Natural killer cell (primary cell): ENCODE data around the gene CXXC5. TPM values are rescaled to one million over a fixed set of nuclear protein-coding genes. Genes with fewer than 3 reads are reported as not detected.
A peak's percentile ranks its signal among the peaks of the same experiment; 100 is the strongest.

Experiments
- ATAC-seq, 3 donors: fragments of 150-1000 bp in 2 of 3; fragments of 200-7000 bp in 1 of 3; cut with Tn5 transposase; 1 replicate in 1 of 3; 2 replicates in 2 of 3; pipeline ENCODE4 v1.10.0; 2021; ENCODE audit warnings: mild to moderate bottlenecking in 2 of 3, moderate library complexity in 2 of 3
- DNase-seq, 2 donors: peaks; one replicate each; pipeline versions ENCODE4 v3.0.0 to v3.0.0-alpha.2; 2013 to 2021; ENCODE audit warnings: mixed read lengths in 1 of 2
- H3K27ac ChIP-seq: one replicate; pipeline ENCODE4 v1.5.1; 2013; ENCODE audit warnings: mild to moderate bottlenecking, low read length
- H3K27me3 ChIP-seq: one replicate; pipeline ENCODE4 v1.6.1; 2013; ENCODE audit warnings: low read length; ENCODE audit not compliant: control insufficient read depth, insufficient read depth
- H3K36me3 ChIP-seq: one replicate; pipeline ENCODE4 v1.6.1; 2013; ENCODE audit warnings: low read length; ENCODE audit not compliant: control insufficient read depth, insufficient read depth
- H3K4me1 ChIP-seq: one replicate; pipeline ENCODE4 v1.6.1; 2013; ENCODE audit warnings: low read length; ENCODE audit not compliant: control insufficient read depth, insufficient read depth
- H3K4me3 ChIP-seq: one replicate; pipeline ENCODE4 v1.5.1; 2013; ENCODE audit warnings: low read length
- H3K9me3 ChIP-seq: one replicate; pipeline ENCODE4 v1.6.1; 2013; ENCODE audit warnings: low read length; ENCODE audit not compliant: control insufficient read depth, insufficient read depth
- H3K27ac Mint-ChIP-seq, 2 donors: one replicate each; pipeline ENCODE4 v1.8.0; 2022; ENCODE audit warnings: mild to moderate bottlenecking in 2 of 2, mixed read lengths in 2 of 2, moderate library complexity in 1 of 2
- H3K27me3 Mint-ChIP-seq, 2 donors: one replicate each; pipeline ENCODE4 v1.8.0; 2022; ENCODE audit warnings: low read depth in 2 of 2, mixed read lengths in 2 of 2
- H3K36me3 Mint-ChIP-seq: one replicate; pipeline ENCODE4 v1.8.0; 2022; ENCODE audit warnings: mixed read lengths
- H3K4me1 Mint-ChIP-seq, 2 donors: one replicate each; pipeline ENCODE4 v1.8.0; 2022; ENCODE audit warnings: mixed read lengths in 2 of 2
- H3K4me3 Mint-ChIP-seq: one replicate; pipeline ENCODE4 v1.8.0; 2022; ENCODE audit warnings: mild to moderate bottlenecking, moderate library complexity, mixed read lengths
- H3K9me3 Mint-ChIP-seq, 2 donors: one replicate each; pipeline ENCODE4 v1.8.0; 2022; ENCODE audit warnings: mixed read lengths in 2 of 2
- WGBS: methylation state at CpG from one replicate; pipeline ENCODE4 v1.1.7; 2013; ENCODE audit warnings: missing lambda C conversion rate; ENCODE audit not compliant: insufficient coverage; 5-methylcytosine and 5-hydroxymethylcytosine counted together
- intact Hi-C: fragments of 100-400 bp; cut with micrococcal nuclease; formaldehyde crosslinking; loops from one replicate; pipeline ENCODE4 v1.14.2; 2022
- total RNA-seq, 4 donors: library from RNA; stranded (reverse); fragments of 120-200 nt in 1 of 4; gene quantifications; one replicate each; pipeline versions ENCODE4 v1.2.3 to v1.2.4, GENCODE V29; 2013 to 2022
- TF ChIP-seq, protein P1 (sequence below): fragments of 200-600 bp; IDR thresholded peaks from one replicate; pipeline ENCODE4 v1.8.0; 2022; ENCODE audit warnings: antibody characterized with exemption

CXXC5 gene
- total RNA-seq, 3 donors from 2014 or later (not counting 1 experiment from before 2014, with no cell fraction given) = 75.6 to 124 (median 84.8) TPM

GRCh38 chr5:139660923-139661814, 13.0 kb downstream of the CXXC5 start:
- peak overlapping the region; percentile 72 for H3K4me3 Mint-ChIP-seq

GRCh38 chr5:139662617-139663016, 14.5 kb downstream of the CXXC5 start:
- Histone ChIP-seq H3K9me3 (no peaks in the 10 kb centered on the region), H3K27me3 (no peaks in the 10 kb centered on the region), H3K36me3 (no peaks in the 10 kb centered on the region), H3K27ac (peak overlapping the region; percentile 92), H3K4me1 (peaks cover 100% of the 10 kb centered on the region), H3K4me3 (no peak overlapping the region)
- Mint-ChIP-seq H3K36me3 (no peaks in the 10 kb centered on the region), H3K27ac (peak overlapping the region; percentile 92 to 94), H3K4me1 (peaks cover 75 to 90% of the 10 kb centered on the region in 2 donors), H3K4me3 (peak overlapping the region; percentile 32), H3K9me3 (no peaks in the 10 kb centered on the region), H3K27me3 (no peaks in the 10 kb centered on the region)
- no peak for DNase-seq
- WGBS = 49% methylated on average over 9 of the region's 9 CpGs
- intact Hi-C loops = no loop called here
- TF ChIP-seq, protein P1, sequence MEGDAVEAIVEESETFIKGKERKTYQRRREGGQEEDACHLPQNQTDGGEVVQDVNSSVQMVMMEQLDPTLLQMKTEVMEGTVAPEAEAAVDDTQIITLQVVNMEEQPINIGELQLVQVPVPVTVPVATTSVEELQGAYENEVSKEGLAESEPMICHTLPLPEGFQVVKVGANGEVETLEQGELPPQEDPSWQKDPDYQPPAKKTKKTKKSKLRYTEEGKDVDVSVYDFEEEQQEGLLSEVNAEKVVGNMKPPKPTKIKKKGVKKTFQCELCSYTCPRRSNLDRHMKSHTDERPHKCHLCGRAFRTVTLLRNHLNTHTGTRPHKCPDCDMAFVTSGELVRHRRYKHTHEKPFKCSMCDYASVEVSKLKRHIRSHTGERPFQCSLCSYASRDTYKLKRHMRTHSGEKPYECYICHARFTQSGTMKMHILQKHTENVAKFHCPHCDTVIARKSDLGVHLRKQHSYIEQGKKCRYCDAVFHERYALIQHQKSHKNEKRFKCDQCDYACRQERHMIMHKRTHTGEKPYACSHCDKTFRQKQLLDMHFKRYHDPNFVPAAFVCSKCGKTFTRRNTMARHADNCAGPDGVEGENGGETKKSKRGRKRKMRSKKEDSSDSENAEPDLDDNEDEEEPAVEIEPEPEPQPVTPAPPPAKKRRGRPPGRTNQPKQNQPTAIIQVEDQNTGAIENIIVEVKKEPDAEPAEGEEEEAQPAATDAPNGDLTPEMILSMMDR = no peak
- ATAC-seq = no peak

More at GRCh38 chr5:139660923-139661814, 13.0 kb downstream of the CXXC5 start:
- DNase-seq = peak; percentile 36 to 79
- no peak overlapping the region for H3K4me3 ChIP-seq
- no peaks in the 10 kb centered on the region for H3K36me3 Mint-ChIP-seq
- peaks cover 100% of the 10 kb centered on the region for H3K4me1 ChIP-seq
- peak overlapping the region; percentile 92 to 94 for H3K27ac Mint-ChIP-seq
- WGBS = 20% methylated on average over 41 of the region's 41 CpGs
- H3K9me3 Mint-ChIP-seq = no peaks in the 10 kb centered on the region
- no peaks in the 10 kb centered on the region for H3K9me3 ChIP-seq
- TF ChIP-seq, protein P1 = no peak
- intact Hi-C loops = loop anchor here (1.0 kb wide), 2 partner anchors 9 kb away; no protein-coding TSS in a partner anchor
- peak overlapping the region; percentile 92 for H3K27ac ChIP-seq
- no peaks in the 10 kb centered on the region for H3K27me3 ChIP-seq
- no peaks in the 10 kb centered on the region for H3K36me3 ChIP-seq
- no peaks in the 10 kb centered on the region for H3K27me3 Mint-ChIP-seq
- ATAC-seq = peak; percentile 70 to 80 (median 79)
- H3K4me1 Mint-ChIP-seq = peaks cover 75 to 90% of the 10 kb centered on the region in 2 donors

DNA sequence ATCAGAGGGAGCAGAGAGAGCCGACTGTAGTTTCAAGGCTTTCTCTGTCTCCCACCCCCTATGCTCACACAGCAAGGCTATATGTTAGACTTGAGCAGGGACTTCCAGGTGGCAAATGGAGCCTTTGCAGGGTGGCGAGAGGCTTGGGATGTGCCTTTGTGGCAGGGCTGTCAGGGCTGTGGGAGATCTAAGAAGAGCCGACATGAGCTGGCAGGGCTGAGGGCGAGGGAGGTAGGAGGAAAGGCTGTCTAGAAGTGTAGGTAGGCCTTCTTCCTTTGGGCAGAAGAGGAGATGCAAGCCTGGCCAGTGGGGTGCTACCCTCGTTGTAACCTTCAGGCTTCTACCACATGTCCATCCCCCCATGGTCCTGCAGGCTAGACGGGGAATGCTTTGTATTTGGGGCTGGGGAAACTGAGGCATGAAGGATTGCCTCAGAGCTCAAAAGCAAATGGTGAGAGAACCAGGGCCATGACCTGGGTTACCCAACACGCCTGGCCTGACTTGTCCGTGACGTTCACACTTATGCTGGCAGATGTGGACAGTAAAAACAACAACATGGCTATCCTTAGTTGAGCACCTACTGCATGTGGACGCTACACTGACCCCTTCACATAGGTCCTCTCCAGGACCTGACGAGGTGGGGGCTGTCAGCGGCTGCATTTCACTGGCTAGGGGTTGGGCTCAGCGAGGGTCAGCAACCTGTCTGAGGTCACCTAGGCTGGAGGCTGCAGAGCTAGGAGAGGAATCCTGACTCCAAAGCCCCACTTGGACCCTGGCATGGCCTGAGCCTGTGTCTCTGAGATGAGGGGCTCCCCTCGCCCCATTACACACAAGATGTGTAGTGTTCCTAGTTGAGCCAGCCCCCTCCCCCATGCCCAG, 15.3 kb downstream of the CXXC5 start:
- Histone ChIP-seq H3K27ac (peak overlapping the region; percentile 92), H3K36me3 (no peaks in the 10 kb centered on the region), H3K9me3 (no peaks in the 10 kb centered on the region), H3K27me3 (no peaks in the 10 kb centered on the region), H3K4me1 (peaks cover 97% of the 10 kb centered on the region), H3K4me3 (no peak overlapping the region)
- H3K27ac Mint-ChIP-seq = peak overlapping the region; percentile 92 to 94
- H3K4me3 Mint-ChIP-seq = peak overlapping the region; percentile 51
- H3K4me1 Mint-ChIP-seq = peaks cover 72 to 88% of the 10 kb centered on the region in 2 donors
- no peaks in the 10 kb centered on the region for H3K36me3 Mint-ChIP-seq
- intact Hi-C loops = no loop called here
- no peaks in the 10 kb centered on the region for H3K27me3 Mint-ChIP-seq
- ATAC-seq (no peak), DNase-seq (no peak)
- TF ChIP-seq, protein P1 = no peak
- 56% methylated on average over 14 of the region's 14 CpGs for WGBS
- no peaks in the 10 kb centered on the region for H3K9me3 Mint-ChIP-seq
